Adrenal gland (tissue), 5 donors: ENCODE data around the gene SCNN1B.

Source experiments
- CTCF ChIP-seq, 6 experiments: fragments of 450-650 bp in 4 of 6; fragments of 200-600 bp in 2 of 6; sonication (generic) in 1 of 6; IDR thresholded peaks; 1 replicate in 5 of 6; 2 replicates in 1 of 6; pipeline versions ENCODE4 v1.5.1 to v1.8.0; 2016 to 2021; ENCODE audit warnings: antibody characterized with exemption in 6 of 6, mild to moderate bottlenecking in 2 of 6, moderate library complexity in 1 of 6
- POLR2A ChIP-seq, 2 donors: fragments of 450-650 bp; IDR thresholded peaks; one replicate each; pipeline ENCODE4 v1.6.1; 2017; ENCODE audit warnings: antibody characterized with exemption in 2 of 2, mild to moderate bottlenecking in 2 of 2, moderate library complexity in 1 of 2
- donor health status: DM: no; HTN: no; CAD: no.

- no peak for TF ChIP-seq POLR2A (IDR thresholded peaks at IDR 0.05)
- no peak for TF ChIP-seq CTCF (IDR thresholded peaks at IDR 0.05)
These were observed 7.8 kb upstream of the SCNN1B start for GRCh38 chr16:23294260-23294659.
